K562 (cell line): ENCODE measurements around the gene RBSN. TPM values are rescaled to one million over a fixed set of nuclear protein-coding genes. Genes with fewer than 3 reads are reported as not detected.

Experiments
- CBX3 ChIP-seq, 2 experiments: IDR thresholded peaks; 1 replicate in 1 of 2; 2 replicates in 1 of 2; pipeline ENCODE4 v1.6.1; 2012; ENCODE audit warnings: inconsistent platforms in 2 of 2, low read length in 2 of 2, borderline replicate concordance in 1 of 2, control low read depth in 1 of 2
- ELF1 ChIP-seq: fragments of 200-800 bp; sonication (Bioruptor generic); IDR thresholded peaks from 2 replicates; pipeline ENCODE4 v1.6.1; 2016; ENCODE audit warnings: missing genetic modification characterization, missing compliant biosample characterization
- ILF3 ChIP-seq: fragments of 450-650 bp; IDR thresholded peaks from 2 replicates; pipeline ENCODE4 v1.6.1; 2018; ENCODE audit warnings: antibody characterized with exemption, mild to moderate bottlenecking, moderate library complexity, borderline replicate concordance
- KDM5B ChIP-seq: fragments of 200-600 bp; sonication (generic); IDR thresholded peaks from 2 replicates; pipeline ENCODE4 v1.6.1; 2012; ENCODE audit warnings: low read depth, mild to moderate bottlenecking, moderate library complexity, low read length, control low read depth, inconsistent platforms; ENCODE audit not compliant: insufficient replicate concordance
- RAD21 ChIP-seq, 2 experiments: fragments of 250-450 bp in 1 of 2; fragments of 450-650 bp in 1 of 2; sonication (Bioruptor Pico) in 1 of 2; formaldehyde crosslinking in 1 of 2; IDR thresholded peaks in 1 of 2; conservative IDR thresholded peaks in 1 of 2; 2 replicates each; pipeline versions ENCODE4 v1.4.0 to v1.8.0; 2020 to 2022; ENCODE audit warnings: mild to moderate bottlenecking in 2 of 2, moderate library complexity in 1 of 2
- SRSF1 ChIP-seq: fragments of 200-400 bp; formaldehyde crosslinking; IDR thresholded peaks from 2 replicates; pipeline ENCODE4 v1.6.1; 2017; ENCODE audit warnings: mild to moderate bottlenecking, low read depth, low read length, moderate library complexity
- STAT5A ChIP-seq: IDR thresholded peaks from 2 replicates; pipeline ENCODE4 v1.6.1; 2012; ENCODE audit warnings: low read length, inconsistent platforms, borderline replicate concordance
- TAF1 ChIP-seq: IDR thresholded peaks from 2 replicates; pipeline ENCODE4 v1.6.1; 2011; ENCODE audit warnings: mild to moderate bottlenecking, low read length, moderate library complexity; ENCODE audit not compliant: insufficient read depth, control insufficient read depth, severe bottlenecking; ENCODE audit errors: extremely low read depth
- TEAD2 ChIP-seq: fragments of 450-650 bp; IDR thresholded peaks from 2 replicates; pipeline ENCODE4 v1.6.1; 2016; ENCODE audit warnings: missing genetic modification characterization, control low read depth, missing compliant biosample characterization
- TRIM28 ChIP-seq: fragments of 450-650 bp; IDR thresholded peaks from 2 replicates; pipeline ENCODE4 v1.6.1; 2017
- ZBTB7A ChIP-seq: IDR thresholded peaks from 2 replicates; pipeline ENCODE4 v1.6.1; 2011; ENCODE audit warnings: low read depth, mild to moderate bottlenecking, low read length, moderate library complexity, borderline replicate concordance; ENCODE audit not compliant: control insufficient read depth
- ZNF766 ChIP-seq: fragments of 200-800 bp; sonication (Bioruptor generic); conservative IDR thresholded peaks from 2 replicates; pipeline ENCODE4 v1.6.1; 2016; ENCODE audit warnings: missing genetic modification characterization, missing compliant biosample characterization
- polyA plus RNA-seq, 8 experiments: library from polyadenylated mRNA; depleted of rRNA in 4 of 8; stranded (reverse) in 5 of 8; unstranded in 3 of 8; fragments of >200 nt; fragmentation: Nextera tagmentation in 2 of 8; fragmentation: Illumina TruSeq in 1 of 8; extraction: Ambion mirVana in 2 of 8; extraction: Trizol in 1 of 8; gene quantifications; 2 replicates each; pipeline versions ENCODE4 v1.2.1 to v1.2.3, GENCODE V29; 2011 to 2014; ENCODE audit warnings: inconsistent platforms in 1 of 8, missing spikeins in 1 of 8
- total RNA-seq, 7 experiments: library from RNA; depleted of rRNA in 6 of 7; stranded (reverse); fragments of >200 nt in 6 of 7; fragmentation: Illumina TruSeq in 2 of 7; extraction: Trizol in 2 of 7; gene quantifications; 2 replicates each; pipeline versions ENCODE4 v1.2.1 to v1.2.3, GENCODE V29; 2011 to 2021; ENCODE audit warnings: low replicate concordance in 1 of 7

Gene RBSN
- total and polyA plus RNA-seq, 9 of the 15 experiments (the other 6 are each of a cell fraction or from before 2014, with no cell fraction given) = 2.9 to 19.6 (median 15.0) TPM

DNA sequence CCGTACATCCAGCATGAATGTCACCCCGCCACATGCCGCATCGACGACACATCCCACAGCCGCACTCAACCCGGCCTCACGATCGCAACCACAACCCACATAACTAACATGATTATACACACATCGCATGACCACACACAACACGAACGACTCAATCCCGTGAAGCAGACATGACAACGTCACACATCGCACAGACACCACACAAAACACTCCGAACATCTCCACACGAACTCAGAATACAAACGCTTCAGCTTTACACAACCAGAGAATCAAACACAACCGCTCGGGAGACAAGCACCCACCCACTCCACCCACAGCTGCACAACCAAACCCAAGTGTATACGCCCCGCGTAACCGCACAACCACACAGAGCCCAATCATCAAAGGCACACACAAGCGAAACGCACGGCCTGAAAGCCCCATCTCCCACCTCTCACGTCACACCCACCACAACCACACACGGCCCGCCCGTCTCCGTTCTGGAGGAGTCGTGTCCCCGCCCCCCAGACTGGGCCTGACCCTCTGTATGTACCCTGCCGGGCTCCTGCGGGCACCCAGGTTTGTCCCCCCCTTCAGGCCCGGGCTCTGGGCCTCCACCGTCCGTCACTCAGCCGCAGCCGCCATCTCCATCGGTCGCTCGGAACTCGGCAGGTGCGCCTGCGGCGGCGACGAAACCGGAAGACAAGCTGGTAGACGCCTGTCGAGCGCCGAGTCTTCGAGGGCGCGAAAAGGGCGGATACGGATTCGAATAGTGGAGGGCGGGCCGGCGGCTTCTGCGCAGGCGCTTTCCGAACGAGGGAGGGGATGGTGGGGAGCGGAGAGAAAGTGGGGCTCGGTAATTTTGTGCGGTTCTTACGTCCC is at the start of gene RBSN (continued):
- TF ChIP-seq KDM5B = peak; percentile 82
- TF ChIP-seq ZBTB7A = peak; percentile 75; the same call in 1 of the 2 replicates
- no peak for TF ChIP-seq TEAD2
- TF ChIP-seq ZNF766 (CRISPR knock-in tag) = 0 out of 2 replicates have a peak, but pooled peaks have one; percentile 86
- TF ChIP-seq CBX3 (IDR thresholded peaks at IDR 0.05; ENCODE audit: borderline replicate concordance in 1 of 2, low read length in 2 of 2) = peak in 1 of 2 experiments; percentile 60; a peak in 1 of 3 replicates
- TF ChIP-seq ELF1 = peak; percentile 100
- TF ChIP-seq TAF1 = peak; percentile 98
- TF ChIP-seq ILF3 = peak; percentile 76; the same call in 1 of the 2 replicates
- TF ChIP-seq RAD21 (CRISPR knock-in tag; conservative IDR thresholded peaks at IDR 0.05 in 1 of 2, IDR thresholded peaks at IDR 0.05 in 1 of 2) = peak in 1 of 2 experiments; percentile 21; a peak in 1 of 4 replicates
- TF ChIP-seq SRSF1 = no peak; the same call in 1 of the 2 replicates
- TF ChIP-seq STAT5A = 0 out of 2 replicates have a peak, but pooled peaks have one; percentile 6
- 0 out of 2 replicates have a peak, but pooled peaks have one; percentile 30 for TF ChIP-seq TRIM28
- TF ChIP-seq, all 486 proteins: peak for 225
